Muscle of leg (tissue), 11 donors: ENCODE measurements around the gene CA10. TPM values are rescaled to one million over a fixed set of nuclear protein-coding genes. Genes with fewer than 3 reads are reported as not detected.

Experiments
- DNase-seq: peaks from one replicate; pipeline ENCODE4 v3.0.0; 2013
- H3K27ac ChIP-seq: one replicate; pipeline ENCODE4 v1.5.1; 2013; ENCODE audit warnings: mild to moderate bottlenecking, low read length, control low read depth
- H3K27me3 ChIP-seq: one replicate; pipeline ENCODE4 v1.6.1; 2013; ENCODE audit warnings: low read length; ENCODE audit not compliant: control insufficient read depth, insufficient read depth
- H3K36me3 ChIP-seq: one replicate; pipeline ENCODE4 v1.6.1; 2013; ENCODE audit warnings: low read length; ENCODE audit not compliant: control insufficient read depth, insufficient read depth
- H3K4me1 ChIP-seq: one replicate; pipeline ENCODE4 v1.6.1; 2013; ENCODE audit warnings: low read length; ENCODE audit not compliant: control insufficient read depth, insufficient read depth
- H3K4me3 ChIP-seq: one replicate; pipeline ENCODE4 v1.5.1; 2013; ENCODE audit warnings: low read length, control low read depth
- H3K9me3 ChIP-seq: replicated peaks from 2 replicates; pipeline ENCODE4 v1.6.1; 2013; ENCODE audit warnings: low read depth, low read length; ENCODE audit not compliant: control insufficient read depth
- WGBS: methylation state at CpG from one replicate; pipeline ENCODE4 v1.1.5; 2013; ENCODE audit warnings: missing lambda C conversion rate; ENCODE audit not compliant: insufficient coverage; 5-methylcytosine and 5-hydroxymethylcytosine counted together
- polyA plus RNA-seq, 8 donors: library from polyadenylated mRNA; unstranded; fragments of 120-200 nt; gene quantifications; one replicate each; pipeline versions ENCODE4 v1.2.1 to v1.2.3, GENCODE V29; 2013; ENCODE audit warnings: inconsistent platforms in 1 of 8, low replicate concordance in 1 of 8; ENCODE audit not compliant: insufficient read length in 8 of 8, insufficient read depth in 1 of 8
- total RNA-seq: library from RNA; stranded (reverse); fragments of 120-200 nt; gene quantifications from one replicate; pipeline ENCODE4 v1.2.4, GENCODE V29; 2013

CA10 gene
- total and polyA plus RNA-seq, 9 donors: 1.4 to 6.9 (median 3.3) TPM

DNA sequence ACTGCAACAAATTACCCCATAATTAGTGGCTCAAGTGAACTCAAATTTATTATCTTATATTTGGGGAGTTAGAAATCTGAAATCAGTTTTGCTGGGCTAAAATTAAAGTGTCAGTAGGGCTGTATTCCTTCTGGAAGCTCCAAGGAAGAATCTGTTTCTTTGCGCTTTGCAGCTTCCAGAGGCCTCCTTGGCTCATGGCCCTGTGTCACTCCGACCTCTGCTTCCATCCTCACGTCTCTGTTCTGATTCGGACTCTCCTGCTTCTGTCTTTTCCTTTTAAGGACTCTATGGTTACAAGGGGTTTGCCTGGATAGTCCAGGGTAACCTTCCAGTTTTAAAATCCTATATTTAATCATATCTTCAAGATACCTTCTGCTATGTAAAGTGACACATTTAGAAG, 232.1 kb downstream of the CA10 start:
- Histone ChIP-seq H3K36me3 (no peaks in the 10 kb centered on the region), H3K27ac (no peak overlapping the region), H3K4me3 (no peak overlapping the region), H3K9me3 (no peaks in the 10 kb centered on the region), H3K4me1 (no peaks in the 10 kb centered on the region), H3K27me3 (no peaks in the 10 kb centered on the region)
- no peak for DNase-seq
- no CpG with 5 or more reads among the region's 4 CpGs for WGBS

DNA sequence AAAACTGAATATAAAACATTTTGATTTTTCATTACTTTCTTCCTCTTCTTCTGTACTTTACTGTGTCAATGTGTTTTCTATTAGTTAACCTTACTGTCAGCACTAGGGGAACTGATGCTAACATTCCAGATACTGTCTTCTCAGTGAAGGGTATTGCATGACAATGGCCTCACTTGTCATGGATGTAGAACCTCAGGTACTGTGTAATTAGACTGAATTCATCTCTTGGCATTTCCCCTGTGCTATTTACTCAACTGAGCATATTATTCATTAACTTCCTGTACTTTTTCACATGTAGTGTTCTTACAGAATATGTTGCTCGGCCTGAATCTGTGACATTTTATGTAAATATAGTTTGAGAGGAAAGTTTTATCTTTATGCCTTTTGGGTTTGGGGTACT, 237.0 kb downstream of the CA10 start:
- WGBS: no CpG with 5 or more reads among the region's 1 CpG
- DNase-seq: no peak
- H3K9me3 ChIP-seq: no peaks in the 10 kb centered on the region
- no peaks in the 10 kb centered on the region for H3K4me1 ChIP-seq
- no peaks in the 10 kb centered on the region for H3K36me3 ChIP-seq
- no peaks in the 10 kb centered on the region for H3K27me3 ChIP-seq
- no peak overlapping the region for H3K4me3 ChIP-seq
- no peak overlapping the region for H3K27ac ChIP-seq

DNA sequence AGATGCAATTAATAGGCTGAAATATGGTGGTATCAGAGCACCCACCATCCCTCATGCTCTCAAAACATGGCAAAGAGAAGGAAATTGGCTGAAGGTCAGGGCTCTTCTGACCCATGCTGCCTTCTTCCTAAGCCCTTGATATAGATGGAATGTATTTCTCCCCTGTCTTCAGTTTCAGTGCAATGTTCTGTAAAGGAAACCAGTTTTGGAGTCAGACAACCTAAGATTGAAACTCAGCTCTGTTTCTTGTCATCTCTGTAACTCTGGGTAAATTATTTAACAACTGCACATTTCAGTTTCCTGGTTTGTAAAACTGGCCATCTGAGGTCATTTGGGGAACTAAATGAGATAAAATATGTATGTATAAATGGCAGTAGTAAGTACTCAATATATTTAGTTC, 243.9 kb downstream of the CA10 start:
- no peak overlapping the region for H3K4me3 ChIP-seq
- no peaks in the 10 kb centered on the region for H3K4me1 ChIP-seq
- H3K9me3 ChIP-seq: no peaks in the 10 kb centered on the region
- no peaks in the 10 kb centered on the region for H3K36me3 ChIP-seq
- H3K27me3 ChIP-seq: no peaks in the 10 kb centered on the region
- H3K27ac ChIP-seq: no peak overlapping the region
- no peak for DNase-seq

DNA sequence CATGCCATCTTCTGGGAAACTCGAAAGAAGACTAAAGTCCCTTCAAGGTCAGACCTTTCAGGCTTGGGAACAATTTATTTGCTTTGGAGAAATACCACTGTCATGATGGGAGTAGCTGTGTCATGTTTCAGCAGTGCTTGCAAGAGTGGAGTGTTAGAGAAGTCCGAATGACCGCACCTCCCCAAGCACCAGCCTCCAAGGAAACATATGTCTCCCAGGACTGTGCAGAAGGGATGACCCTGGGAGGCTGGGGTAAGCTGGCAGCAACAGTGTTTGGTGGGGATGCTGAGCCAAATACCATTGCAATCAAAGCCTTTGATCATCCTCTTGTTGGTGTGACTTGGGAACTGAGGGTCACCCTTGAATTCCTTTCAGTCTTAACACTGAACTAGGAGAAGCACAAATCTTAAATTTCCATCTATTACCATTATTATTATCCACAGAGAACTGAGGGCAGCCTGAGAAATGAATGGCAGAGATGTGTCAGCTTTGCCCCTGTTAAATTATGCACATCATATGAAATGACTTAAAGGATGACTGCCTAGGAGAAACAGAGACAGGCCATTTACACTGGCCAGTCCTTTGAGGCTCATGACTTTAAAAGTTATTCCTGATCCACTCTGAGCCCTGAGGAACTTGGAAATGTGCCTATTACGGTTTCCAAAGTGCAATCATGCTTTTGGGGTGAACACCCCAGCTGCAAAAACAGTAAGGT, 244.9 kb downstream of the CA10 start:
- DNase-seq: peak; percentile 30
- Histone ChIP-seq H3K9me3 (no peaks in the 10 kb centered on the region), H3K27ac (no peak overlapping the region), H3K4me1 (no peaks in the 10 kb centered on the region), H3K4me3 (no peak overlapping the region), H3K36me3 (no peaks in the 10 kb centered on the region), H3K27me3 (no peaks in the 10 kb centered on the region)
- 34% methylated on average over 3 of the region's 4 CpGs for WGBS

DNA sequence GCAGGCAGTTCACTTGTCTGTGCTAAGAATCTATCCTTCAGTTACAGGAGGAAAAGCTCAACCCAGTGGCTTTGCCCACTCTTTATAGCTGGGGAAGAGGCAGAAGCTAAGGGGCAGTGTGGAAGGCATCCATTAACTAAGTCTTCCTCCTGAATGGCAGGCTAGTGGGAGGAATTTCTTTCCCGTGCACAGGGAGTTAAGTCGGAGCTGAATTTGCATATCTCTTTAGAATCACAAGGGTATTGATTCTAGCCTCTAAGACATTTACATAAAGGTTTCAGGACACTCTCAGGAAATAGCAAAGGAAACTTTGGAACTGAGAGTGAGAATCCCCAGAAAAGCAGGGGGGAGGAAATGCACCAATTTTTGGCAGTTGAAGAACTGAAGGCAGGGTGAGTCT, 245.6 kb downstream of the CA10 start:
- no peak overlapping the region for H3K27ac ChIP-seq
- H3K4me1 ChIP-seq: no peaks in the 10 kb centered on the region
- no peak overlapping the region for H3K4me3 ChIP-seq
- no peaks in the 10 kb centered on the region for H3K9me3 ChIP-seq
- no CpG with 5 or more reads among the region's 2 CpGs for WGBS
- no peaks in the 10 kb centered on the region for H3K27me3 ChIP-seq
- H3K36me3 ChIP-seq: no peaks in the 10 kb centered on the region
- no peak for DNase-seq

DNA sequence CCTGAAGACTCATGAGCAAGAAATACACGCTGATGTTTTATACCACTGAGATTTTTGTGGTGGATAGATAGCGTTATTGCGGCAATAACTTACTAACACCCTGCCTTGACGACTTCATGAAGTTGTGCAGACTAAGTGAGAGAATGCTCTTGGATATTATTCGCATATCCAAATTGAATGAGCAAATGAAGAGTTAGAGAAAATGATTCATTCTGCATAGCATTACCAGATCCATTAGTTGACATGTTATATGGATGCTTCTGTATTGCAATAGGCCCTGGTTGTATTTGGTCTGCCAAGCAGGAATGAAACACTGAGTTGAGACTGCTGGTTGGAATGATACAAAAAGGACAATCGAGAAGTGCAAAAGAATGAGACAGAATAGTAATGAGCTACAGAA, 247.3 kb downstream of the CA10 start:
- WGBS: 100% methylated on average over 1 of the region's 6 CpGs
- no peaks in the 10 kb centered on the region for H3K9me3 ChIP-seq
- no peaks in the 10 kb centered on the region for H3K36me3 ChIP-seq
- no peaks in the 10 kb centered on the region for H3K27me3 ChIP-seq
- no peak for DNase-seq
- no peak overlapping the region for H3K27ac ChIP-seq
- H3K4me1 ChIP-seq: no peaks in the 10 kb centered on the region
- H3K4me3 ChIP-seq: no peak overlapping the region

DNA sequence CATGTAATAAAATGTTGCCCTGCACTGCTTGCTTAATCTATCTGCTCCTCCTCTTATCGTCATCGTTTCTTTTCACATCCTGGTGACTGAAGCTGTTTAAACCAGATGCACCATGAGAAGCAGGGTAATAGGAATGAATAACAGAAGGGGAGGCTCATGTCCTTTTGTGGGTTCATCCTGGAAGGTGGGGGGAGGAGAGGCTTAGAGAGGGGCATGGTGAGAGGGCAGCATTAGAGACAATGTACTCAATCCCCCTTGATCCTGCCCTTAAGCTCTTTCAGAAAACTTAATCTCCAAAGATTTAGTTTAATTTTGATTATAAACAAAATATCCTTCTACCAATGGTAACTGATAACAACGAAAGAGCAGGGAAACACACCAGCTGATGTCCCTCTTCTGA, 248.5 kb downstream of the CA10 start:
- Histone ChIP-seq H3K9me3 (no peaks in the 10 kb centered on the region), H3K27me3 (no peaks in the 10 kb centered on the region), H3K4me1 (no peaks in the 10 kb centered on the region), H3K4me3 (no peak overlapping the region), H3K36me3 (no peaks in the 10 kb centered on the region), H3K27ac (no peak overlapping the region)
- WGBS: 80% methylated on average over 1 of the region's 3 CpGs
- no peak for DNase-seq

DNA sequence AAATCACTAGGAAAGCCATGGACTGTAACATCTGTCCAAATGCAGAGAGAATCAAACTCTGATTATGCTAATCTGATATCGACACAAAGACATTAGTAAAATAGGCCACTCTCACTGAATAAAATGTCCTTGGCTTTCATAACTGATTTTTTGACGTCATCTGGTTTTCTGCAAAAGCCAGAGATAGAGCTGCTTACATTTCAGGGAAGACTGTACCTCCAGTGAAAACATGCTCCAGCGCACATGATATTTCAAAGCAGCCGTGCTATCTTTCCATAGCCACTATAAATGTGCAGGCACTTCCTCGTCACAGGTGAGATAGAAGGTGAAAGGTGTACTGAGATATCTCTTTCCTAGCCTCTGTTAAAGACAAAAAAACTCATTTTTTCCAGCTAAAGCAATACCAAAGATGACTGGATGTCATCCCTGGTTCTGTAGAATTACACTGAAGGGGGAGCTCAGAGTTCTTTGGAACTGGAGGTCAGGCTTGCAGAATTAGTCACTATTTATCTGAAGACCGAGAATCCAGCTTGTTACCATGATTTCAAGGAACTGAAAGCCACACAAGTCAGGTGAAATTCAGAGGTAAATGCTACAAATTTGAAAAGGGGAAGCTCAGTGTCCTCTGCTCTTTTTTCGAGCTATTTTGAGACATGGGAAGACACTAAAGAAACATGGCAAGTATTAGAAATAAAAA, 249.5 kb downstream of the CA10 start:
- Histone ChIP-seq H3K27ac (no peak overlapping the region), H3K36me3 (no peaks in the 10 kb centered on the region), H3K4me3 (no peak overlapping the region), H3K27me3 (no peaks in the 10 kb centered on the region), H3K4me1 (no peaks in the 10 kb centered on the region), H3K9me3 (no peaks in the 10 kb centered on the region)
- 81% methylated on average over 3 of the region's 7 CpGs for WGBS
- no peak for DNase-seq

DNA sequence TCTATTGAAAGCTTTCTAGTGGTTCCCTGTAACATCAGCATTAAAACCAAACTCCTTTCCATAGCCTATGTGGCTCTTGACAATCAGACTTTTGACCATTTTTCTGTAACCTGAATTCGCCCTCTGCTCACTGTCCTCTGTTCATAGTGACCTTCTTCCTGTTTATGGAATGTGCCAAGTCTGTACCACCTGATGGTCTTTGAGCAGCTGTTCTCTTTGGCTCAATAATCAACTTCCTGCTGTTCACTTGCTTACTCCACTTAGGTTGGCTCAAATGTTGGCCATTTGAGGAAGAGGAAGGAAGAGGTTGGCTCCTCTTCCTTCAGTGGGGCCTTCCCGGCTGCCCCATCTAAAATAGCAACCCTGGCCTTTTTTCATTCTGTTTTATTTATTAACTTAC, 251.5 kb downstream of the CA10 start:
- 89% methylated on average over 1 of the region's 2 CpGs for WGBS
- Histone ChIP-seq H3K4me3 (no peak overlapping the region), H3K36me3 (no peaks in the 10 kb centered on the region), H3K27me3 (no peaks in the 10 kb centered on the region), H3K4me1 (no peaks in the 10 kb centered on the region), H3K9me3 (no peaks in the 10 kb centered on the region), H3K27ac (no peak overlapping the region)
- no peak for DNase-seq

DNA sequence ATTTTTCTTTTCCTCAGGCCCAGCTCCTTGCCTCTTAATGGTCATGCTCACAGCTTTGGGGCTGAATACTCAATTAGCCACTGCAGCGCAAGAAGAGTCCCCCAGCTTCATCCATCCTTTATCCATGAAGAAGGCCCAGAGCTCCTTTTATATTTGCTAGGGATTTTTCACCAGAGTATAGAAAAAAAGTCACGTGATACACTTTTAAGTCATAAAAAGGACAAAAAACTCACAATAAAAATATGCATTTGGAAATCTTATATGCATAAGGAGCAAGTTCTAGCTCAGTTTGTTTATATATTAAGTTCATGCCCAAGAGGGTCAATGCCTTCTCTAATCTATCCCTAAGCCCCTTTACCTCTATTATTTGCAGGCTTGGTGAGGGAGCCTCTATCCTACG, 254.1 kb downstream of the CA10 start:
- Histone ChIP-seq H3K4me1 (no peaks in the 10 kb centered on the region), H3K36me3 (no peaks in the 10 kb centered on the region), H3K9me3 (no peaks in the 10 kb centered on the region), H3K27ac (no peak overlapping the region), H3K4me3 (no peak overlapping the region), H3K27me3 (no peaks in the 10 kb centered on the region)
- no CpG with 5 or more reads among the region's 3 CpGs for WGBS
- no peak for DNase-seq
